Measurements from ENCODE around the gene ALCAM.

The ALCAM gene

DNA sequence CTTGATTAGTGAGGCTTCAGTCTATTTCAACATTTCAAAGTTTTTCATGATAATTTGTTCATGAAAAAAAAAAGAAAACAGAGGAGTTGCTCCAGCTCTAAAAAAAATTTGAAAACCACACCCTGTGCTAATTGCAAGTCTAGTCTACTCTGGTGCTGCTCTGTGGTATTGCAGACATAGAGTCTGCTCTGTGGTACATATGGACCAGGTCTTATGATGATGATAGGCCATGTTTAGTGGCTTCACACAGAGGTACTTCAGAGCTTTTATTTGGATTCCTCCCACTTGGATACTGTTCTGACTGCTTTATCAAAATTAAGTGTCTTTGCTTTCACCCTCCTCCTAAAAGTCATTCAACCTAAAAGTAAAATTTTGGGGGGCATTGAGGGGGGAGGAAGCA, 160.8 kb downstream of the ALCAM start:
- H3K4me1 ChIP-seq (ENCODE audit: control insufficient read depth, insufficient read depth, low read length) = no peaks in the 10 kb centered on the region
- peak; percentile 90; the same call in 1 of the 2 replicates for TF ChIP-seq WT1 (tag by site-specific recombination; IDR thresholded peaks at IDR 0.05)
- TF ChIP-seq ZNF16 (tag by site-specific recombination; IDR thresholded peaks at IDR 0.05; ENCODE audit: low read depth) = no peak
- no peak for TF ChIP-seq ZNF140 (tag by site-specific recombination; IDR thresholded peaks at IDR 0.05)
- no peak for TF ChIP-seq SP3 (tag by site-specific recombination; IDR thresholded peaks at IDR 0.05)
- TF ChIP-seq, protein P1, sequence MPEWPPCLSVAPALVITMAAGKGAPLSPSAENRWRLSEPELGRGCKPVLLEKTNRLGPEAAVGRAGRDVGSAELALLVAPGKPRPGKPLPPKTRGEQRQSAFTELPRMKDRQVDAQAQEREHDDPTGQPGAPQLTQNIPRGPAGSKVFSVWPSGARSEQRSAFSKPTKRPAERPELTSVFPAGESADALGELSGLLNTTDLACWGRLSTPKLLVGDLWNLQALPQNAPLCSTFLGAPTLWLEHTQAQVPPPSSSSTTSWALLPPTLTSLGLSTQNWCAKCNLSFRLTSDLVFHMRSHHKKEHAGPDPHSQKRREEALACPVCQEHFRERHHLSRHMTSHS (tag by site-specific recombination; IDR thresholded peaks at IDR 0.05) = no peak
- H3K27ac ChIP-seq (ENCODE audit: extremely low read depth, low read depth, low read length) = no peak overlapping the region
- peaks cover 0 to 10% of the 10 kb centered on the region in 2 experiments; a peak in 1 of 3 replicates for H3K36me3 ChIP-seq (ENCODE audit: control insufficient read depth in 2 of 2, insufficient read depth in 1 of 2, low read length in 2 of 2)
- CTCF ChIA-PET = interaction anchor here (0.7 to 2.0 kb wide), 3 partner anchors 8 to 54 kb away, joined by 3 to 9 read pairs (median 4); no protein-coding TSS in a partner anchor
- no peaks in the 10 kb centered on the region for H3K9me3 ChIP-seq (ENCODE audit: control insufficient read depth, insufficient read depth, low read depth, low read length)
- no peak overlapping the region for H3K4me3 ChIP-seq (ENCODE audit: low read depth, low read length)
- POLR2A ChIA-PET = no interaction called here

GRCh38 chr3:105527949-105528348, 161.2 kb downstream of the ALCAM start:
- H3K9me3 ChIP-seq (ENCODE audit: control insufficient read depth, insufficient read depth, low read depth, low read length) = no peaks in the 10 kb centered on the region
- ChIA-PET POLR2A (no interaction called here), CTCF (interaction anchor here (0.6 to 2.0 kb wide), 3 partner anchors 8 to 1263 kb away, joined by 3 to 9 read pairs (median 3); no protein-coding TSS in a partner anchor)
- H3K4me1 ChIP-seq (ENCODE audit: control insufficient read depth, insufficient read depth, low read length) = no peaks in the 10 kb centered on the region
- no peak overlapping the region for H3K27ac ChIP-seq (ENCODE audit: extremely low read depth, low read depth, low read length)
- no peak overlapping the region for H3K4me3 ChIP-seq (ENCODE audit: low read depth, low read length)
- H3K36me3 ChIP-seq (ENCODE audit: control insufficient read depth in 2 of 2, insufficient read depth in 1 of 2, low read length in 2 of 2) = peaks cover 0 to 10% of the 10 kb centered on the region in 2 experiments; a peak in 1 of 3 replicates
- TF ChIP-seq PRDM2 (tag by site-specific recombination; IDR thresholded peaks at IDR 0.05; ENCODE audit: borderline replicate concordance) (no peak), ZNF529 (tag by site-specific recombination; IDR thresholded peaks at IDR 0.05; ENCODE audit: insufficient replicate concordance) (peak; percentile 63), ZNF549 (tag by site-specific recombination; IDR thresholded peaks at IDR 0.05) (no peak), MZF1 (tag by site-specific recombination; IDR thresholded peaks at IDR 0.05; ENCODE audit: borderline replicate concordance) (no peak), ZNF394 (tag by site-specific recombination; IDR thresholded peaks at IDR 0.05; ENCODE audit: borderline replicate concordance) (no peak), KLF10 (tag by site-specific recombination; IDR thresholded peaks at IDR 0.05) (peak; percentile 61; the same call in 1 of the 2 replicates), ZNF214 (tag by site-specific recombination; IDR thresholded peaks at IDR 0.05; ENCODE audit: borderline replicate concordance) (peak; percentile 34; the same call in 1 of the 2 replicates), SP2 (tag by site-specific recombination; IDR thresholded peaks at IDR 0.05) (no peak), ZNF184 (tag by site-specific recombination; IDR thresholded peaks at IDR 0.05) (peak; percentile 86), ZBTB6 (tag by site-specific recombination; IDR thresholded peaks at IDR 0.05) (no peak), BCL11B (tag by site-specific recombination; IDR thresholded peaks at IDR 0.05; ENCODE audit: low read depth) (no peak)
- TF ChIP-seq, protein P2, sequence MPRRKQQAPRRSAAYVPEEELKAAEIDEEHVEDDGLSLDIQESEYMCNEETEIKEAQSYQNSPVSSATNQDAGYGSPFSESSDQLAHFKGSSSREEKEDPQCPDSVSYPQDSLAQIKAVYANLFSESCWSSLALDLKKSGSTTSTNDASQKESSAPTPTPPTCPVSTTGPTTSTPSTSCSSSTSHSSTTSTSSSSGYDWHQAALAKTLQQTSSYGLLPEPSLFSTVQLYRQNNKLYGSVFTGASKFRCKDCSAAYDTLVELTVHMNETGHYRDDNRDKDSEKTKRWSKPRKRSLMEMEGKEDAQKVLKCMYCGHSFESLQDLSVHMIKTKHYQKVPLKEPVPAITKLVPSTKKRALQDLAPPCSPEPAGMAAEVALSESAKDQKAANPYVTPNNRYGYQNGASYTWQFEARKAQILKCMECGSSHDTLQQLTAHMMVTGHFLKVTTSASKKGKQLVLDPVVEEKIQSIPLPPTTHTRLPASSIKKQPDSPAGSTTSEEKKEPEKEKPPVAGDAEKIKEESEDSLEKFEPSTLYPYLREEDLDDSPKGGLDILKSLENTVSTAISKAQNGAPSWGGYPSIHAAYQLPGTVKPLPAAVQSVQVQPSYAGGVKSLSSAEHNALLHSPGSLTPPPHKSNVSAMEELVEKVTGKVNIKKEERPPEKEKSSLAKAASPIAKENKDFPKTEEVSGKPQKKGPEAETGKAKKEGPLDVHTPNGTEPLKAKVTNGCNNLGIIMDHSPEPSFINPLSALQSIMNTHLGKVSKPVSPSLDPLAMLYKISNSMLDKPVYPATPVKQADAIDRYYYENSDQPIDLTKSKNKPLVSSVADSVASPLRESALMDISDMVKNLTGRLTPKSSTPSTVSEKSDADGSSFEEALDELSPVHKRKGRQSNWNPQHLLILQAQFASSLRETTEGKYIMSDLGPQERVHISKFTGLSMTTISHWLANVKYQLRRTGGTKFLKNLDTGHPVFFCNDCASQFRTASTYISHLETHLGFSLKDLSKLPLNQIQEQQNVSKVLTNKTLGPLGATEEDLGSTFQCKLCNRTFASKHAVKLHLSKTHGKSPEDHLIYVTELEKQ (tag by site-specific recombination; IDR thresholded peaks at IDR 0.05; ENCODE audit: borderline replicate concordance) = peak; percentile 53; the same call in 1 of the 2 replicates
- TF ChIP-seq, protein P3, sequence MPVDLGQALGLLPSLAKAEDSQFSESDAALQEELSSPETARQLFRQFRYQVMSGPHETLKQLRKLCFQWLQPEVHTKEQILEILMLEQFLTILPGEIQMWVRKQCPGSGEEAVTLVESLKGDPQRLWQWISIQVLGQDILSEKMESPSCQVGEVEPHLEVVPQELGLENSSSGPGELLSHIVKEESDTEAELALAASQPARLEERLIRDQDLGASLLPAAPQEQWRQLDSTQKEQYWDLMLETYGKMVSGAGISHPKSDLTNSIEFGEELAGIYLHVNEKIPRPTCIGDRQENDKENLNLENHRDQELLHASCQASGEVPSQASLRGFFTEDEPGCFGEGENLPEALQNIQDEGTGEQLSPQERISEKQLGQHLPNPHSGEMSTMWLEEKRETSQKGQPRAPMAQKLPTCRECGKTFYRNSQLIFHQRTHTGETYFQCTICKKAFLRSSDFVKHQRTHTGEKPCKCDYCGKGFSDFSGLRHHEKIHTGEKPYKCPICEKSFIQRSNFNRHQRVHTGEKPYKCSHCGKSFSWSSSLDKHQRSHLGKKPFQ (tag by site-specific recombination; IDR thresholded peaks at IDR 0.05) = no peak
- TF ChIP-seq, protein P4, sequence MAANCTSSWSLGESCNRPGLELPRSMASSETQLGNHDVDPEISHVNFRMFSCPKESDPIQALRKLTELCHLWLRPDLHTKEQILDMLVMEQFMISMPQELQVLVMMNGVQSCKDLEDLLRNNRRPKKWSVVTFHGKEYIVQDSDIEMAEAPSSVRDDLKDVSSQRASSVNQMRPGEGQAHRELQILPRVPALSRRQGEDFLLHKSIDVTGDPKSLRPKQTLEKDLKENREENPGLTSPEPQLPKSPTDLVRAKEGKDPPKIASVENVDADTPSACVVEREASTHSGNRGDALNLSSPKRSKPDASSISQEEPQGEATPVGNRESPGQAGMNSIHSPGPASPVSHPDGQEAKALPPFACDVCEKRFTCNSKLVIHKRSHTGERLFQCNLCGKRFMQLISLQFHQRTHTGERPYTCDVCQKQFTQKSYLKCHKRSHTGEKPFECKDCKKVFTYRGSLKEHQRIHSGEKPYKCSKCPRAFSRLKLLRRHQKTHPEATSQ (tag by site-specific recombination; IDR thresholded peaks at IDR 0.05) = no peak

All from HEK293 (cell line).